K562 (cell line): ENCODE results near the gene TTC22. TPM values are rescaled to one million over a fixed set of nuclear protein-coding genes. Genes with fewer than 3 reads are reported as not detected.

Source experiments
- POLR2G ChIP-seq: fragments of 200-400 bp; formaldehyde crosslinking; IDR thresholded peaks from 2 replicates; pipeline ENCODE4 v1.6.1; 2017; ENCODE audit warnings: low read depth, mild to moderate bottlenecking, antibody characterized with exemption, low read length, moderate library complexity
- ZNF184 ChIP-seq: sonication (generic); formaldehyde crosslinking; IDR thresholded peaks from 2 replicates; pipeline ENCODE4 v1.5.0; 2020; ENCODE audit warnings: missing genetic modification reagents
- ZNF407 ChIP-seq: fragments of 450-650 bp; IDR thresholded peaks from 2 replicates; pipeline ENCODE4 v1.6.1; 2016; ENCODE audit warnings: low read depth
- ZNF408 ChIP-seq: fragments of 250-450 bp; sonication (Bioruptor Pico); IDR thresholded peaks from 2 replicates; pipeline ENCODE4 v1.4.0; 2020; ENCODE audit warnings: low read depth, mild to moderate bottlenecking, moderate library complexity
- polyA plus RNA-seq, 8 experiments: library from polyadenylated mRNA; depleted of rRNA in 4 of 8; stranded (reverse) in 5 of 8; unstranded in 3 of 8; fragments of >200 nt; fragmentation: Nextera tagmentation in 2 of 8; fragmentation: Illumina TruSeq in 1 of 8; extraction: Ambion mirVana in 2 of 8; extraction: Trizol in 1 of 8; gene quantifications; 2 replicates each; pipeline versions ENCODE4 v1.2.1 to v1.2.3, GENCODE V29; 2011 to 2014; ENCODE audit warnings: inconsistent platforms in 1 of 8, missing spikeins in 1 of 8
- total RNA-seq, 7 experiments: library from RNA; depleted of rRNA in 6 of 7; stranded (reverse); fragments of >200 nt in 6 of 7; fragmentation: Illumina TruSeq in 2 of 7; extraction: Trizol in 2 of 7; gene quantifications; 2 replicates each; pipeline versions ENCODE4 v1.2.1 to v1.2.3, GENCODE V29; 2011 to 2021; ENCODE audit warnings: low replicate concordance in 1 of 7

The TTC22 gene
- total and polyA plus RNA-seq, 9 of the 15 experiments (the other 6 are each of a cell fraction or from before 2014, with no cell fraction given): 0.07 TPM; not detected in 8

GRCh38 chr1:54846301-54846700, 45.2 kb upstream of the TTC22 start (continued):
- no peak for TF ChIP-seq ZNF407
- TF ChIP-seq ZNF184 (CRISPR knock-in tag): no peak
- TF ChIP-seq ZNF408 (CRISPR knock-in tag): no peak
- no peak for TF ChIP-seq POLR2G
